ENCODE results near the gene CFI. TPM values are rescaled to one million over a fixed set of nuclear protein-coding genes. Genes with fewer than 3 reads are reported as not detected.

Gene CFI
- total RNA-seq, 1 experiment from 2014 or later = 0.33 TPM

GRCh38 chr4:109739547-109739946 is 62.3 kb downstream of the CFI start:
- BruUV-seq (replicated peaks) = no TSS peak
- in situ Hi-C loops (cut with HindIII; ENCODE audit: low pct_unique_long_range_greater_than_20kb, low sequenced_read_pairs) = no loop called here
- ChIA-PET POLR2A (no interaction called here), CTCF (no interaction called here)
- Histone ChIP-seq H3K27me3 (ENCODE audit: control insufficient read depth, insufficient read depth, low read length) (no peaks in the 10 kb centered on the region; the same call in 1 of the 2 replicates), H3K9me3 (ENCODE audit: control insufficient read depth, insufficient read depth, low read depth, low read length) (no peaks in the 10 kb centered on the region), H3K4me1 (ENCODE audit: control insufficient read depth, insufficient read depth, low read length) (no peaks in the 10 kb centered on the region), H3K36me3 (ENCODE audit: control insufficient read depth, insufficient read depth, low read length) (no peaks in the 10 kb centered on the region), H3K27ac (ENCODE audit: low read length) (no peak overlapping the region), H3K4me3 (ENCODE audit: low read depth in 2 of 2, low read length in 2 of 2) (no peak overlapping the region)
- intact Hi-C loops (cut with micrococcal nuclease; ENCODE audit: unreplicated experiment) = no loop called here
- DNase-seq (ENCODE audit: low read depth, low spot score) = no peak
- TF ChIP-seq SIN3A (IDR thresholded peaks at IDR 0.05; ENCODE audit: borderline replicate concordance, insufficient read depth, low read depth, low read length) (no peak), TCF7L2 (IDR thresholded peaks at IDR 0.05; ENCODE audit: low read depth, low read length) (no peak), POLR2AphosphoS5 (IDR thresholded peaks at IDR 0.05; ENCODE audit: low read depth, low read length) (no peak)
- TF ChIP-seq, protein P1, sequence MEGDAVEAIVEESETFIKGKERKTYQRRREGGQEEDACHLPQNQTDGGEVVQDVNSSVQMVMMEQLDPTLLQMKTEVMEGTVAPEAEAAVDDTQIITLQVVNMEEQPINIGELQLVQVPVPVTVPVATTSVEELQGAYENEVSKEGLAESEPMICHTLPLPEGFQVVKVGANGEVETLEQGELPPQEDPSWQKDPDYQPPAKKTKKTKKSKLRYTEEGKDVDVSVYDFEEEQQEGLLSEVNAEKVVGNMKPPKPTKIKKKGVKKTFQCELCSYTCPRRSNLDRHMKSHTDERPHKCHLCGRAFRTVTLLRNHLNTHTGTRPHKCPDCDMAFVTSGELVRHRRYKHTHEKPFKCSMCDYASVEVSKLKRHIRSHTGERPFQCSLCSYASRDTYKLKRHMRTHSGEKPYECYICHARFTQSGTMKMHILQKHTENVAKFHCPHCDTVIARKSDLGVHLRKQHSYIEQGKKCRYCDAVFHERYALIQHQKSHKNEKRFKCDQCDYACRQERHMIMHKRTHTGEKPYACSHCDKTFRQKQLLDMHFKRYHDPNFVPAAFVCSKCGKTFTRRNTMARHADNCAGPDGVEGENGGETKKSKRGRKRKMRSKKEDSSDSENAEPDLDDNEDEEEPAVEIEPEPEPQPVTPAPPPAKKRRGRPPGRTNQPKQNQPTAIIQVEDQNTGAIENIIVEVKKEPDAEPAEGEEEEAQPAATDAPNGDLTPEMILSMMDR (IDR thresholded peaks at IDR 0.05) = no peak
- TF ChIP-seq, protein P2, sequence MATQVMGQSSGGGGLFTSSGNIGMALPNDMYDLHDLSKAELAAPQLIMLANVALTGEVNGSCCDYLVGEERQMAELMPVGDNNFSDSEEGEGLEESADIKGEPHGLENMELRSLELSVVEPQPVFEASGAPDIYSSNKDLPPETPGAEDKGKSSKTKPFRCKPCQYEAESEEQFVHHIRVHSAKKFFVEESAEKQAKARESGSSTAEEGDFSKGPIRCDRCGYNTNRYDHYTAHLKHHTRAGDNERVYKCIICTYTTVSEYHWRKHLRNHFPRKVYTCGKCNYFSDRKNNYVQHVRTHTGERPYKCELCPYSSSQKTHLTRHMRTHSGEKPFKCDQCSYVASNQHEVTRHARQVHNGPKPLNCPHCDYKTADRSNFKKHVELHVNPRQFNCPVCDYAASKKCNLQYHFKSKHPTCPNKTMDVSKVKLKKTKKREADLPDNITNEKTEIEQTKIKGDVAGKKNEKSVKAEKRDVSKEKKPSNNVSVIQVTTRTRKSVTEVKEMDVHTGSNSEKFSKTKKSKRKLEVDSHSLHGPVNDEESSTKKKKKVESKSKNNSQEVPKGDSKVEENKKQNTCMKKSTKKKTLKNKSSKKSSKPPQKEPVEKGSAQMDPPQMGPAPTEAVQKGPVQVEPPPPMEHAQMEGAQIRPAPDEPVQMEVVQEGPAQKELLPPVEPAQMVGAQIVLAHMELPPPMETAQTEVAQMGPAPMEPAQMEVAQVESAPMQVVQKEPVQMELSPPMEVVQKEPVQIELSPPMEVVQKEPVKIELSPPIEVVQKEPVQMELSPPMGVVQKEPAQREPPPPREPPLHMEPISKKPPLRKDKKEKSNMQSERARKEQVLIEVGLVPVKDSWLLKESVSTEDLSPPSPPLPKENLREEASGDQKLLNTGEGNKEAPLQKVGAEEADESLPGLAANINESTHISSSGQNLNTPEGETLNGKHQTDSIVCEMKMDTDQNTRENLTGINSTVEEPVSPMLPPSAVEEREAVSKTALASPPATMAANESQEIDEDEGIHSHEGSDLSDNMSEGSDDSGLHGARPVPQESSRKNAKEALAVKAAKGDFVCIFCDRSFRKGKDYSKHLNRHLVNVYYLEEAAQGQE (IDR thresholded peaks at IDR 0.05; ENCODE audit: insufficient read depth in 1 of 2, low read depth in 2 of 2, low read length in 1 of 2) = no peak
- no peak for ATAC-seq

- no peaks in the 10 kb centered on the region; the same call in 1 of the 2 replicates for H3K27me3 ChIP-seq (ENCODE audit: control insufficient read depth, insufficient read depth, low read length)
- CTCF ChIA-PET = no interaction called here
- in situ Hi-C loops (cut with HindIII; ENCODE audit: low pct_unique_long_range_greater_than_20kb, low sequenced_read_pairs) = no loop called here
- ATAC-seq (no peak), DNase-seq (ENCODE audit: low read depth, low spot score) (no peak)
- intact Hi-C loops (cut with micrococcal nuclease; ENCODE audit: unreplicated experiment) = no loop called here
- no TSS peak for BruUV-seq (replicated peaks)
- POLR2A ChIA-PET = no interaction called here
- H3K9me3 ChIP-seq (ENCODE audit: control insufficient read depth, insufficient read depth, low read depth, low read length) = no peaks in the 10 kb centered on the region
- H3K4me1 ChIP-seq (ENCODE audit: control insufficient read depth, insufficient read depth, low read length) = no peaks in the 10 kb centered on the region
- no peaks in the 10 kb centered on the region for H3K36me3 ChIP-seq (ENCODE audit: control insufficient read depth, insufficient read depth, low read length)
- no peak overlapping the region for H3K4me3 ChIP-seq (ENCODE audit: low read depth in 2 of 2, low read length in 2 of 2)
- H3K27ac ChIP-seq (ENCODE audit: low read length) = no peak overlapping the region
- TF ChIP-seq, protein P2 (IDR thresholded peaks at IDR 0.05; ENCODE audit: insufficient read depth in 1 of 2, low read depth in 2 of 2, low read length in 1 of 2) = no peak
- TF ChIP-seq, protein P1 (IDR thresholded peaks at IDR 0.05) = no peak
- TF ChIP-seq POLR2AphosphoS5 (IDR thresholded peaks at IDR 0.05; ENCODE audit: low read depth, low read length) (no peak), TCF7L2 (IDR thresholded peaks at IDR 0.05; ENCODE audit: low read depth, low read length) (no peak), SIN3A (IDR thresholded peaks at IDR 0.05; ENCODE audit: borderline replicate concordance, insufficient read depth, low read depth, low read length) (no peak)
Measured at GRCh38 chr4:109738104-109738872, 63.5 kb downstream of the CFI start.
